Tibial artery (tissue), 4 donors: ENCODE results near the gene ATXN7L1.

Source experiments
- DNase-seq, 2 donors: peaks; one replicate each; pipeline ENCODE4 v3.0.0-alpha.2; 2019
- H3K27ac ChIP-seq, 2 donors: fragments of 200-600 bp; sonication (generic) in 1 of 2; 1 replicate in 1 of 2; 2 replicates in 1 of 2; pipeline ENCODE4 v1.5.1; 2018 to 2019; ENCODE audit warnings: mild to moderate bottlenecking in 1 of 2
- H3K27me3 ChIP-seq, 2 donors: fragments of 200-600 bp; sonication (generic) in 1 of 2; one replicate each; pipeline versions ENCODE4 v1.5.1 to v1.6.0; 2016 to 2019
- H3K36me3 ChIP-seq, 3 donors: fragments of 200-600 bp; sonication (generic) in 2 of 3; one replicate each; pipeline ENCODE4 v1.5.1; 2016 to 2019; ENCODE audit warnings: mild to moderate bottlenecking in 2 of 3
- H3K4me1 ChIP-seq, 4 donors: fragments of 200-600 bp; sonication (generic) in 2 of 4; 1 replicate in 3 of 4; 2 replicates in 1 of 4; pipeline ENCODE4 v1.5.1; 2016 to 2019
- H3K4me3 ChIP-seq, 2 donors: fragments of 200-600 bp; sonication (generic) in 1 of 2; 1 replicate in 1 of 2; 2 replicates in 1 of 2; pipeline ENCODE4 v1.5.1; 2018 to 2019; ENCODE audit warnings: mild to moderate bottlenecking in 2 of 2
- H3K9me3 ChIP-seq, 3 donors: fragments of 200-600 bp; sonication (generic) in 1 of 3; one replicate each; pipeline ENCODE4 v1.5.1; 2016 to 2019
- CTCF ChIP-seq, 2 experiments: fragments of 200-600 bp in 1 of 2; fragments of 450-650 bp in 1 of 2; IDR thresholded peaks; one replicate each; pipeline ENCODE4 v1.5.1; 2017 to 2019; ENCODE audit warnings: antibody characterized with exemption in 2 of 2, mild to moderate bottlenecking in 1 of 2, moderate library complexity in 1 of 2
- intact Hi-C: fragments of 100-400 bp; cut with DNase I; formaldehyde crosslinking; loops from one replicate; pipeline ENCODE4 v1.15.0; 2023; ENCODE audit warnings: low total_unique reads

The ATXN7L1 gene

DNA sequence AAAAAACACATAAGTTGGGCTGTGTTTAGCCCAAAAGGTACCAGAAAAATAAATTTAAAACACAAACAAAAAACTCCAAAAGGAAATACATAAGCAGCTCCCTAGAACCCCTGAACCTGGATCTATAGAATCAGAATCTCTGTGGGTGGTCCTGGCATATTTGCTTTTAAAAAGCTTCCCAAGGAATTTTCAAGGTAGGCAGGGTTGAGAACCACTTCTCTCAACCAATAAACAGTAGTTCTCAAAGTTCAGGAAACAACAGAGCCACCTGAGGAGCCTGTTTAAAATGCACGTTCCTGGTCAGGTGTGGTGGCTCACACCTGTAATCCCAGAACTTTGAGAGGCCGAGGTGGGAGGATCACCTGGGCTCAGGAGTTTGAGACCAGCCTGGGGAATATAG, 12.5 kb downstream of the ATXN7L1 start:
- H3K36me3 ChIP-seq: no peaks in the 10 kb centered on the region
- no peaks in the 10 kb centered on the region for H3K4me1 ChIP-seq
- H3K4me3 ChIP-seq: no peak overlapping the region
- no peak for TF ChIP-seq CTCF (IDR thresholded peaks at IDR 0.05)
- no peak for DNase-seq
- H3K27ac ChIP-seq: no peak overlapping the region
- no peaks in the 10 kb centered on the region for H3K27me3 ChIP-seq
- intact Hi-C loops: no loop called here
- H3K9me3 ChIP-seq: no peaks in the 10 kb centered on the region

GRCh38 chr7:105862770-105863169, 13.6 kb downstream of the ATXN7L1 start:
- no peak for TF ChIP-seq CTCF (IDR thresholded peaks at IDR 0.05)
- intact Hi-C loops: no loop called here

DNA sequence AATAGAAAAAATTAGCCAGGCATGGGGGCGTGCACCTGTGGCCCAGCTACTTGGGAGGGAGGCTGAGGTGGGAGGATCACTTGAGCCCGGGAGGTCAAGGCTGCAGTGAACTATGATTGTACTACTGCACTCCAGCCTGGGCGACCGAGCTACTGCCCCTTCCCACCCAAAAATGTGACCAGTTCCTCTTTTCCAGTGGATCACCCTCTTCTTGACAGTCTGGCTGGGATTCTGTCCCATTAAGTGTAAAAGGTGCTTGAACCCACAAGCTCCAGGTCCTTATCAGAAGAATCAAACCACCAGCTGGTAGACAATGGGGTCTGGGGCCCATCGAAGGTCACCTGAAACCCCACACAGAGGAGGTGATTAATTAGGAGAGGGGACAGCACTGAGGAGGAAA, 14.1 kb downstream of the ATXN7L1 start:
- intact Hi-C loops: no loop called here
- Histone ChIP-seq H3K9me3 (no peaks in the 10 kb centered on the region), H3K4me3 (no peak overlapping the region), H3K36me3 (no peaks in the 10 kb centered on the region), H3K4me1 (no peaks in the 10 kb centered on the region), H3K27me3 (no peaks in the 10 kb centered on the region), H3K27ac (no peak overlapping the region)
- no peak for DNase-seq
- TF ChIP-seq CTCF (IDR thresholded peaks at IDR 0.05): no peak

More at GRCh38 chr7:105862770-105863169, 13.6 kb downstream of the ATXN7L1 start:
- no peaks in the 10 kb centered on the region for H3K27me3 ChIP-seq
- H3K4me1 ChIP-seq: no peaks in the 10 kb centered on the region
- H3K36me3 ChIP-seq: no peaks in the 10 kb centered on the region
- no peak for DNase-seq
- H3K9me3 ChIP-seq: no peaks in the 10 kb centered on the region
- no peak overlapping the region for H3K27ac ChIP-seq
- H3K4me3 ChIP-seq: no peak overlapping the region

DNA sequence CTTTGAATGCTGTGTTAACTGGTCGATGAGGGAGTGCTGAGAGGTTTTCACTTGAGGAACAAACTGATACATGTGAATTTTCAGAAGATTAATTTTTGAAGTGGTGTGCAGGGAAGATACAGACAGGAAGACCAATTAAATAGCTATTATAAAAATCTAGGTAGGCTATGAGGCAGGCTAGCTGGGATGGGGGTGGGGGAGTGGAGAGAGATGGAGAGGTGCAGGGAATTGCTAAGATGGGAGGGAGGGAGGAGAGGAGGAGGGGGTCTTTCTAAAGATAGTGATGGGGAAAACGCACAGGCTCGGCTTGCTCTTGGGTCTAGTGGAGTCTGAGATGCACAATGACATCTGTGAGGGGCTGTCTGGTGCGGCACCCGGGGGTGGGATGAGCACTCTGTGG, 15.2 kb downstream of the ATXN7L1 start:
- no peak overlapping the region for H3K4me3 ChIP-seq
- no peak for TF ChIP-seq CTCF (IDR thresholded peaks at IDR 0.05)
- H3K4me1 ChIP-seq: no peaks in the 10 kb centered on the region
- no peak overlapping the region for H3K27ac ChIP-seq
- no peaks in the 10 kb centered on the region for H3K9me3 ChIP-seq
- DNase-seq: no peak
- intact Hi-C loops: no loop called here
- H3K36me3 ChIP-seq: no peaks in the 10 kb centered on the region
- no peaks in the 10 kb centered on the region for H3K27me3 ChIP-seq

DNA sequence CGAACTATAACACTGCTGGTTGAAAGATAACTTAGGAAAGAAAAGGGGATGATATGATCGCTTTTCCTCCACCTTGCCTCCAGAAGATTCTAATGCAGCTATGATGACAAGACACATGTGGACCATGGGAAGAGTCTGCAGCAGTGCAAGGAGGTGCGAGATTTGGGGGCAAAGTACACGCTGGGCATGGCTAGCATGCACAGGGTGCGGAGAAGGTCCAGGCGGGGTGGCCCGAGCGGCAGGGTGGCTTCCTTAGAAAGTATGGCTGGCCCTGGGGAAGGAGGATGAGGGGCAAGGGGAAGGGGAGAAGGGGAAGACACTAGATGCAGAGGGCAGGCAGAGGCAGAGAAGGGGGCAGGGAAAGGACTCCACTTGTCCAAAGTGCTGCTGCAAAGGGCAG, 15.6 kb downstream of the ATXN7L1 start:
- no peak for TF ChIP-seq CTCF (IDR thresholded peaks at IDR 0.05)
- Histone ChIP-seq H3K36me3 (no peaks in the 10 kb centered on the region), H3K4me3 (no peak overlapping the region), H3K27ac (no peak overlapping the region), H3K27me3 (no peaks in the 10 kb centered on the region), H3K9me3 (no peaks in the 10 kb centered on the region), H3K4me1 (no peaks in the 10 kb centered on the region)
- intact Hi-C loops: no loop called here
- DNase-seq: no peak
